GM12878 (cell line): ENCODE measurements around the gene SMAGP. TPM values are rescaled to one million over a fixed set of nuclear protein-coding genes. Genes with fewer than 3 reads are reported as not detected.

Experiments
- ATAC-seq: fragments of 200-7000 bp; cut with Tn5 transposase; 3 replicates; pipeline ENCODE4 v1.9.1; 2020; ENCODE audit warnings: mild to moderate bottlenecking, moderate library complexity
- BruUV-seq: library from RNA; stranded (reverse); fragments of 400-500 nt; replicated peaks from 2 replicates; lab custom pipeline; 2021; lab: Mats Ljungman, UMichigan
- CTCF ChIA-PET: fragments of 300-600 bp; sonication (Branson Sonifier 250); formaldehyde crosslinking; extraction: SDS; loops from one replicate; lab custom pipeline; 2021; ENCODE audit warnings: inconsistent platforms; lab: Yijun Ruan, JAX
- POLR2A ChIA-PET: fragments of 350-600 bp; formaldehyde crosslinking; extraction: SDS; loops from one replicate; lab custom pipeline; 2021; ENCODE audit warnings: inconsistent platforms; lab: Charles Lee
- RAD21 ChIA-PET: fragments of 300-600 bp; sonication (Branson Sonifier 250); formaldehyde crosslinking; loops from one replicate; lab custom pipeline; 2023; ENCODE audit warnings: antibody characterized with exemption; ENCODE audit not compliant: unreplicated experiment; lab: Charles Lee
- SMC1A ChIA-PET: fragments of 300-600 bp; sonication (Branson Sonifier 250); formaldehyde crosslinking; loops from one replicate; lab custom pipeline; 2023; ENCODE audit not compliant: unreplicated experiment, uncharacterized antibody; lab: Charles Lee
- DNase-seq: peaks from one replicate; pipeline ENCODE4 v3.0.0-alpha.2; 2011; ENCODE audit warnings: low read depth, low spot score
- FAIRE-seq: peaks from 3 replicates; lab custom pipeline; 2011; peaks lifted over from hg19 to GRCh38; lab: Jason Lieb, UNC
- H2AFZ ChIP-seq: 2 replicates; pipeline ENCODE4 v1.6.0; 2011; ENCODE audit warnings: low read depth, low read length, control low read depth; ENCODE audit not compliant: control insufficient read depth
- H3K27ac ChIP-seq: 2 replicates; pipeline ENCODE4 v1.5.1; 2011; ENCODE audit warnings: control low read depth; ENCODE audit not compliant: control insufficient read depth, insufficient read depth
- H3K27me3 ChIP-seq, 2 experiments: replicated peaks in 1 of 2; 2 replicates each; pipeline versions ENCODE4 v1.6.0 to v1.6.1; 2011; ENCODE audit warnings: low read length in 1 of 2; ENCODE audit not compliant: control insufficient read depth in 2 of 2, insufficient read depth in 2 of 2
- H3K36me3 ChIP-seq, 2 experiments: 2 replicates each; pipeline ENCODE4 v1.5.1; 2011; ENCODE audit warnings: low read length in 1 of 2; ENCODE audit not compliant: control insufficient read depth in 2 of 2, insufficient read depth in 2 of 2
- H3K4me1 ChIP-seq: 2 replicates; pipeline ENCODE4 v1.6.1; 2011; ENCODE audit warnings: mild to moderate bottlenecking, low read length, moderate library complexity, mixed read lengths; ENCODE audit not compliant: control insufficient read depth, insufficient read depth
- H3K4me2 ChIP-seq: 2 replicates; pipeline ENCODE4 v1.6.0; 2011; ENCODE audit warnings: control low read depth; ENCODE audit not compliant: control insufficient read depth, insufficient read depth
- H3K4me3 ChIP-seq: fragments of 200-600 bp; sonication (generic); 2 replicates; pipeline ENCODE4 v1.5.1; 2016
- H3K79me2 ChIP-seq: 2 replicates; pipeline ENCODE4 v1.6.0; 2011; ENCODE audit warnings: low read length; ENCODE audit not compliant: control insufficient read depth, insufficient read depth
- H3K9ac ChIP-seq: 2 replicates; pipeline ENCODE4 v1.8.0; 2011; ENCODE audit warnings: low read length, control low read depth, mixed read lengths; ENCODE audit not compliant: control insufficient read depth, insufficient read depth
- H3K9me3 ChIP-seq: replicated peaks from 3 replicates; pipeline ENCODE4 v1.5.1; 2011; ENCODE audit warnings: mild to moderate bottlenecking, low read length; ENCODE audit not compliant: control insufficient read depth, insufficient read depth
- H4K20me1 ChIP-seq: 2 replicates; pipeline ENCODE4 v1.6.0; 2011; ENCODE audit not compliant: control insufficient read depth, insufficient read depth
- ATF2 ChIP-seq: IDR thresholded peaks from 2 replicates; pipeline ENCODE4 v1.6.1; 2012; ENCODE audit warnings: low read length, inconsistent platforms
- CHD4 ChIP-seq: fragments of 200-600 bp; sonication (generic); IDR thresholded peaks from 2 replicates; pipeline ENCODE4 v1.6.1; 2016; ENCODE audit warnings: mild to moderate bottlenecking
- E2F4 ChIP-seq: IDR thresholded peaks from 2 replicates; pipeline ENCODE4 v1.6.1; 2012; ENCODE audit warnings: low read depth, low read length, improper control_type of control experiment
- E4F1 ChIP-seq: fragments of 450-650 bp; IDR thresholded peaks from 2 replicates; pipeline ENCODE4 v1.6.1; 2018; ENCODE audit warnings: borderline replicate concordance, mild to moderate bottlenecking; ENCODE audit not compliant: partially characterized antibody
- FOXM1 ChIP-seq: IDR thresholded peaks from 2 replicates; pipeline ENCODE4 v1.6.1; 2012; ENCODE audit warnings: low read depth, mild to moderate bottlenecking, inconsistent platforms, low read length, moderate library complexity
- JUNB ChIP-seq: IDR thresholded peaks from 2 replicates; pipeline ENCODE4 v1.6.1; 2016; ENCODE audit warnings: antibody characterized with exemption, mild to moderate bottlenecking
- JUND ChIP-seq: IDR thresholded peaks from 2 replicates; pipeline ENCODE4 v1.6.1; 2012; ENCODE audit warnings: low read depth, mild to moderate bottlenecking, low read length, improper control_type of control experiment, moderate library complexity
- KAT2A ChIP-seq: conservative IDR thresholded peaks from 2 replicates; pipeline ENCODE4 v1.6.1; 2011; ENCODE audit warnings: low read depth, low read length; ENCODE audit not compliant: control insufficient read depth
- MYB ChIP-seq: fragments of 150-350 bp; IDR thresholded peaks from 2 replicates; pipeline ENCODE4 v1.6.1; 2014; ENCODE audit warnings: mild to moderate bottlenecking, low read depth, low read length, borderline replicate concordance
- NFIC ChIP-seq: IDR thresholded peaks from 2 replicates; pipeline ENCODE4 v1.6.1; 2012; ENCODE audit warnings: low read depth, mild to moderate bottlenecking, inconsistent platforms, low read length, moderate library complexity
- POLR2AphosphoS5 ChIP-seq: IDR thresholded peaks from 2 replicates; pipeline ENCODE4 v1.6.1; 2011; ENCODE audit warnings: mild to moderate bottlenecking, low read length, inconsistent platforms
- RB1 ChIP-seq: fragments of 450-650 bp; formaldehyde crosslinking; IDR thresholded peaks from 2 replicates; pipeline ENCODE4 v1.6.1; 2017; ENCODE audit warnings: mild to moderate bottlenecking, borderline replicate concordance
- SIN3A ChIP-seq: IDR thresholded peaks from 2 replicates; pipeline ENCODE4 v1.6.1; 2012; ENCODE audit warnings: low read depth, low read length, improper control_type of control experiment
- SMAD1 ChIP-seq: fragments of 450-650 bp; IDR thresholded peaks from 2 replicates; pipeline ENCODE4 v1.6.1; 2018; ENCODE audit warnings: mild to moderate bottlenecking, low read depth; ENCODE audit not compliant: partially characterized antibody
- SREBF2 ChIP-seq: IDR thresholded peaks from 2 replicates; pipeline ENCODE4 v1.6.1; 2012; ENCODE audit warnings: mild to moderate bottlenecking, low read length
- SUPT20H ChIP-seq: IDR thresholded peaks from 2 replicates; pipeline ENCODE4 v1.6.1; 2011; ENCODE audit warnings: low read depth, mild to moderate bottlenecking, low read length, moderate library complexity, borderline replicate concordance; ENCODE audit not compliant: control insufficient read depth
- TCF3 ChIP-seq: IDR thresholded peaks from 2 replicates; pipeline ENCODE4 v1.6.1; 2012; ENCODE audit warnings: low read depth, mild to moderate bottlenecking, low read length, borderline replicate concordance; ENCODE audit not compliant: insufficient read depth
- TCF7 ChIP-seq: IDR thresholded peaks from 2 replicates; pipeline ENCODE4 v1.6.1; 2014; ENCODE audit warnings: antibody characterized with exemption, borderline replicate concordance
- YY1 ChIP-seq: IDR thresholded peaks from 2 replicates; pipeline ENCODE4 v1.6.1; 2011; ENCODE audit warnings: low read depth, mild to moderate bottlenecking, low read length
- ZNF217 ChIP-seq: fragments of 450-650 bp; IDR thresholded peaks from 2 replicates; pipeline ENCODE4 v1.6.1; 2017; ENCODE audit warnings: antibody characterized with exemption, mild to moderate bottlenecking
- WGBS: methylation state at CpG from one replicate; pipeline ENCODE4 v1.1.6; 2016; ENCODE audit warnings: low lambda C conversion rate; ENCODE audit not compliant: insufficient replicate concordance, insufficient coverage; ENCODE audit errors: missing lambda C conversion rate; 5-methylcytosine and 5-hydroxymethylcytosine counted together
- in situ Hi-C: fragments of 300-500 bp; cut with MboI; formaldehyde crosslinking; loops from 9 replicates; pipeline ENCODE4 v1.14.3; 2018; ENCODE audit warnings: mixed read lengths
- intact Hi-C: fragments of 100-400 bp; cut with micrococcal nuclease; formaldehyde crosslinking; loops from one replicate; pipeline ENCODE4 v1.14.2; 2022; ENCODE audit not compliant: unreplicated experiment
- polyA plus RNA-seq, 11 experiments: library from polyadenylated mRNA; depleted of rRNA in 4 of 11; unstranded in 6 of 11; stranded (reverse) in 5 of 11; fragments of >200 nt; fragmentation: Nextera tagmentation in 4 of 11; fragmentation: Illumina TruSeq in 1 of 11; extraction: Ambion mirVana in 4 of 11; extraction: Trizol in 1 of 11; gene quantifications; 1 replicate in 1 of 11; 2 replicates in 10 of 11; pipeline versions ENCODE4 v1.2.1 to v1.2.3, GENCODE V29; 2011 to 2016; ENCODE audit warnings: inconsistent platforms in 2 of 11, missing spikeins in 2 of 11, low read depth in 1 of 11
- total RNA-seq, 4 experiments: library from RNA; depleted of rRNA in 3 of 4; stranded (reverse); fragments of >200 nt in 3 of 4; fragmentation: Illumina TruSeq in 1 of 4; extraction: Trizol in 1 of 4; gene quantifications; 2 replicates each; pipeline versions ENCODE4 v1.2.1 to v1.2.3, GENCODE V29; 2013 to 2021

Gene SMAGP
- total and polyA plus RNA-seq, 10 of the 15 experiments (the other 5 are each of a cell fraction or from before 2014, with no cell fraction given), result 0.42 to 7.1 (median 3.9) TPM

DNA sequence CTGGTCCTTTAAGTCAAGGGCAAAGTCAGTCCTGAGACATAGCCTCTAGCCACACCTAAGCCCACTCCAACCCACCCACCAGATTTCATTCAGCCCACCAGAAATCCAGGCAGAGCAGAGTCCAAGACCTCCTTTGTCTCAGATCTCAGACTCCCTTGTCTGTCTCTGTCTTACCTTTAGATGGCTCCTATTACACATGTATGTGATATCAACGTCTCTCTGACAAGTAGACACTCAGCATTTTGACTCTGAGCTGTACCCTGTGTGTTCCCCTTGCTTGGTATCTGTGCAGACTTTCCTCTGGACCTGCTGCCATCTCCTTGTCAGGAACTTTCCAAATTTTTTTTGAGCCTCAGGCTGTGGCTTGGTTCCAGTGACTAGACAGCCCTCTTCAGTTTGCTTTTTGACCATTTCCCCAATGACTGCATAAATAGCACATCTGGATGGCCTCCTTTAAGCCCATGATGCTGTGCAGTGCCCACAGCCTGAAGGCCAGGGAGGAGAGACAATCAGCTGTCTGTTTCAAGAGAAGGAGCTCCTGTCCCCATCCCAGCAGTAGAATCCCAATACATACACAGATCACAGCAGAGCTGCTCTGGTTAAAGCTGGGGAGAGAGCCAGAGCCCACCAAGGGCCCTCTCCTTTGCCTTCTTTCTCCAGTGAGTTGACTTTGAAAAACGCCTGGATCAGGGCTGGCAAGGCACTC, 59.4 kb downstream of the SMAGP start (continued):
- TF ChIP-seq E4F1, result no peak
- no peak for TF ChIP-seq TCF7

DNA sequence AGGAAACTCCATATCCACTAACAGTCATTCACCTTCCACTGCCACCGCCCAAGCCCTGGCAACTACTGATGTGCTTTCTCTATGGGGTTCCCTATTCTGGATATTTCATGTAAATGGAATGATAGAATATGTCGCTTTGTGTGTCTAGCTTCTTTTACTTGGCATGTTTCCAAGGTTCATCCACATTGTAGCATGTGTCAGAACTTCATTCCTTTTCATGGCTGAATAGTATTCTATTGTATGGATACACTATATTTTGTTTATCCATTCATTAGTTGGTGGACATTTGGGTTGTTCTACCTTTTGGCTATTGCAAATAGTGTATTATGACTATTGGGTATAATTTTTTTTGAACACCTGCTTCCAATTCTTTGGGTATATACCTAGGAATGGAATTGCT, 61.0 kb downstream of the SMAGP start:
- no peak for FAIRE-seq
- no peak for DNase-seq
- CTCF ChIA-PET, result interaction anchor here (1.8 kb wide), 1 partner anchor 44 kb away, joined by 7 read pairs; no protein-coding TSS in a partner anchor
- TF ChIP-seq JUND, result no peak
- TF ChIP-seq SREBF2, result no peak
- TF ChIP-seq ATF2, result no peak
- no peak for TF ChIP-seq MYB
- TF ChIP-seq NFIC, result no peak
- no peak for TF ChIP-seq CHD4
- no peak for TF ChIP-seq FOXM1
- no peak for TF ChIP-seq JUNB
- TF ChIP-seq SUPT20H, result no peak
- no peak for TF ChIP-seq SMAD1
- no peak for TF ChIP-seq SIN3A
- TF ChIP-seq KAT2A, result no peak
- no peak for TF ChIP-seq E2F4
- no peak for TF ChIP-seq POLR2AphosphoS5
- TF ChIP-seq YY1, result no peak
- TF ChIP-seq ZNF217, result no peak
- TF ChIP-seq RB1, result no peak
- TF ChIP-seq TCF3, result no peak

More for the DNA sequence above, 61.0 kb downstream of the SMAGP start:
- SMC1A ChIA-PET, result no interaction called here
- H3K9me3 ChIP-seq, result no peaks in the 10 kb centered on the region
- BruUV-seq, result no TSS peak
- H4K20me1 ChIP-seq, result no peaks in the 10 kb centered on the region
- H3K9ac ChIP-seq, result no peak overlapping the region
- no peak for ATAC-seq
- POLR2A ChIA-PET, result no interaction called here
- H3K4me1 ChIP-seq, result no peaks in the 10 kb centered on the region
- RAD21 ChIA-PET, result no interaction called here
- no peak overlapping the region for H3K27ac ChIP-seq
- H2AFZ ChIP-seq, result no peak overlapping the region
- 67% methylated on average over 2 of the region's 2 CpGs for WGBS
- no peaks in the 10 kb centered on the region for H3K79me2 ChIP-seq
- no peaks in the 10 kb centered on the region for H3K27me3 ChIP-seq
- intact Hi-C loops (no loop called here), in situ Hi-C loops (no loop called here)
- no peak overlapping the region for H3K4me3 ChIP-seq
- no peaks in the 10 kb centered on the region for H3K36me3 ChIP-seq
- H3K4me2 ChIP-seq, result no peak overlapping the region
